ENCODE data around the gene ECHS1. TPM values are rescaled to one million over a fixed set of nuclear protein-coding genes. Genes with fewer than 3 reads are reported as not detected.
"Not testable (repeated sequence)": the region's sequence is repeated elsewhere in the genome, so short reads cannot be mapped to it uniquely, and the experiment has no call there.

Gene ECHS1
- total RNA-seq, 1 donor from 2014 or later: 103 TPM

GRCh38 chr10:133419211-133419950, 46.2 kb upstream of the ECHS1 start:
- H3K27me3 Mint-ChIP-seq (ENCODE audit: low read depth): peaks cover 27% of the 10 kb centered on the region
- peaks cover 6% of the 10 kb centered on the region for H3K9me3 Mint-ChIP-seq
- TF ChIP-seq CTCF (conservative IDR thresholded peaks at IDR 0.05): no peak
- no peak overlapping the region for H3K27ac Mint-ChIP-seq (ENCODE audit: unreplicated experiment)
- no peak for DNase-seq (ENCODE audit: low read depth, low spot score)
- peak overlapping the region; percentile 23 for H3K4me3 Mint-ChIP-seq
- H3K4me1 Mint-ChIP-seq: no peaks in the 10 kb centered on the region
- H3K36me3 Mint-ChIP-seq (ENCODE audit: low read depth): peaks cover 21% of the 10 kb centered on the region

GRCh38 chr10:133418289-133418993, 45.3 kb upstream of the ECHS1 start:
- no peak for DNase-seq (ENCODE audit: low read depth, low spot score)
- Mint-ChIP-seq H3K4me1 (no peaks in the 10 kb centered on the region), H3K9me3 (peaks cover 7% of the 10 kb centered on the region), H3K4me3 (no peak overlapping the region), H3K36me3 (ENCODE audit: low read depth) (peaks cover 24% of the 10 kb centered on the region), H3K27ac (ENCODE audit: unreplicated experiment) (no peak overlapping the region), H3K27me3 (ENCODE audit: low read depth) (peaks cover 24% of the 10 kb centered on the region)
- TF ChIP-seq CTCF (conservative IDR thresholded peaks at IDR 0.05): no peak

- Mint-ChIP-seq H3K4me3 (peak overlapping the region; percentile 28), H3K4me1 (no peaks in the 10 kb centered on the region), H3K36me3 (ENCODE audit: low read depth) (peaks cover 50% of the 10 kb centered on the region), H3K27ac (ENCODE audit: unreplicated experiment) (no peak overlapping the region), H3K27me3 (ENCODE audit: low read depth) (peaks cover 4% of the 10 kb centered on the region), H3K9me3 (peaks cover 19% of the 10 kb centered on the region)
- DNase-seq (ENCODE audit: low read depth, low spot score): no peak
- no peak for TF ChIP-seq CTCF (conservative IDR thresholded peaks at IDR 0.05)
Observed at GRCh38 chr10:133415752-133416151, 42.6 kb upstream of the ECHS1 start.

GRCh38 chr10:133414401-133414800, 41.2 kb upstream of the ECHS1 start:
- Mint-ChIP-seq H3K36me3 (ENCODE audit: low read depth) (peaks cover 61% of the 10 kb centered on the region), H3K9me3 (peaks cover 23% of the 10 kb centered on the region)
- H3K27ac Mint-ChIP-seq (ENCODE audit: unreplicated experiment); H3K27me3 Mint-ChIP-seq (ENCODE audit: low read depth); H3K4me1 Mint-ChIP-seq; DNase-seq (ENCODE audit: low read depth, low spot score); H3K4me3 Mint-ChIP-seq: not testable (repeated sequence)

GRCh38 chr10:133412381-133412711, 39.2 kb upstream of the ECHS1 start:
- no peak overlapping the region for H3K27ac Mint-ChIP-seq (ENCODE audit: unreplicated experiment)
- no peak for DNase-seq (ENCODE audit: low read depth, low spot score)
- peaks cover 29% of the 10 kb centered on the region for H3K9me3 Mint-ChIP-seq
- H3K4me3 Mint-ChIP-seq: peak overlapping the region; percentile 50
- no peaks in the 10 kb centered on the region for H3K27me3 Mint-ChIP-seq (ENCODE audit: low read depth)
- peaks cover 74% of the 10 kb centered on the region for H3K36me3 Mint-ChIP-seq (ENCODE audit: low read depth)
- H3K4me1 Mint-ChIP-seq: no peaks in the 10 kb centered on the region
- TF ChIP-seq CTCF (conservative IDR thresholded peaks at IDR 0.05): no peak

All from neural crest cell (in vitro differentiated cells).